Activated CD4-positive, alpha-beta T cell treated with anti-CD3 and anti-CD28 coated beads for 36 hours (primary cell): ENCODE data around the gene SSR4. TPM values are rescaled to one million over a fixed set of nuclear protein-coding genes. Genes with fewer than 3 reads are reported as not detected.

ENCODE experiments used
- ATAC-seq: fragments of 200-7000 bp; cut with Tn5 transposase; one replicate; pipeline ENCODE4 v1.10.0; 2021; ENCODE audit warnings: mild to moderate bottlenecking, moderate library complexity
- CTCF ChIA-PET: fragments of 350-600 bp; sonication (Branson Sonifier 250); formaldehyde crosslinking; loops from one replicate; lab custom pipeline; 2021; ENCODE audit warnings: antibody characterized with exemption; lab: Charles Lee
- POLR2A ChIA-PET: fragments of 350-600 bp; sonication (Branson Sonifier 250); formaldehyde crosslinking; loops from one replicate; lab custom pipeline; 2021; ENCODE audit warnings: antibody characterized with exemption, inconsistent platforms; lab: Charles Lee
- DNase-seq: peaks from one replicate; pipeline ENCODE4 v3.0.0-alpha.2; 2020
- H3K27ac Mint-ChIP-seq: one replicate; pipeline ENCODE4 v1.8.0; 2021; ENCODE audit warnings: mixed read lengths
- H3K27me3 Mint-ChIP-seq: one replicate; pipeline ENCODE4 v1.8.0; 2021; ENCODE audit warnings: mixed read lengths
- H3K36me3 Mint-ChIP-seq: one replicate; pipeline ENCODE4 v1.8.0; 2021; ENCODE audit warnings: low read depth, mixed read lengths
- H3K4me1 Mint-ChIP-seq: one replicate; pipeline ENCODE4 v1.8.0; 2021; ENCODE audit warnings: mixed read lengths
- H3K4me3 Mint-ChIP-seq: one replicate; pipeline ENCODE4 v1.8.0; 2021; ENCODE audit warnings: mild to moderate bottlenecking, moderate library complexity, mixed read lengths
- H3K9me3 Mint-ChIP-seq: one replicate; pipeline ENCODE4 v1.8.0; 2021; ENCODE audit warnings: low read depth, mixed read lengths
- intact Hi-C, 2 experiments: fragments of 100-400 bp; cut with DNase I in 1 of 2; cut with micrococcal nuclease in 1 of 2; formaldehyde crosslinking; loops; one replicate each; pipeline versions ENCODE4 v1.14.2 to v1.15.1; 2022 to 2024; cut with DNase I, micrococcal nuclease
- total RNA-seq, 2 experiments: library from RNA; stranded (reverse); gene quantifications; one replicate each; pipeline ENCODE4 v1.2.3, GENCODE V29; 2021

The SSR4 gene
- total RNA-seq, 2 experiments from 2014 or later: 124 to 146 TPM

GRCh38 chrX:153784325-153784967 lies 10.0 kb upstream of the SSR4 start:
- H3K36me3 Mint-ChIP-seq: peaks cover 4% of the 10 kb centered on the region
- ATAC-seq (no peak), DNase-seq (no peak)
- intact Hi-C loops: no loop called here
- peaks cover 3% of the 10 kb centered on the region for H3K27me3 Mint-ChIP-seq
- no peaks in the 10 kb centered on the region for H3K9me3 Mint-ChIP-seq
- H3K4me1 Mint-ChIP-seq: peaks cover 6% of the 10 kb centered on the region
- no peak overlapping the region for H3K27ac Mint-ChIP-seq
- POLR2A ChIA-PET: no interaction called here
- no peak overlapping the region for H3K4me3 Mint-ChIP-seq
- CTCF ChIA-PET: no interaction called here

GRCh38 chrX:153786669-153787068 lies 7.8 kb upstream of the SSR4 start:
- no peak overlapping the region for H3K27ac Mint-ChIP-seq
- H3K9me3 Mint-ChIP-seq: no peaks in the 10 kb centered on the region
- H3K4me1 Mint-ChIP-seq: no peaks in the 10 kb centered on the region
- H3K36me3 Mint-ChIP-seq: peaks cover 5% of the 10 kb centered on the region
- no peak overlapping the region for H3K4me3 Mint-ChIP-seq
- intact Hi-C loops: no loop called here
- no peak for DNase-seq
- H3K27me3 Mint-ChIP-seq: no peaks in the 10 kb centered on the region
- no peak for ATAC-seq
- ChIA-PET POLR2A (no interaction called here), CTCF (interaction anchor here (0.5 kb wide), 1 partner anchor 52 kb away, joined by 3 read pairs; no protein-coding TSS in a partner anchor)

GRCh38 chrX:153789654-153790053 lies 4.8 kb upstream of the SSR4 start:
- CTCF ChIA-PET: interaction anchor here (0.6 kb wide), 1 partner anchor 50 kb away, joined by 3 read pairs; no protein-coding TSS in a partner anchor
- no peaks in the 10 kb centered on the region for H3K9me3 Mint-ChIP-seq
- H3K4me3 Mint-ChIP-seq: no peak overlapping the region
- no peak overlapping the region for H3K27ac Mint-ChIP-seq
- no peak for ATAC-seq
- H3K4me1 Mint-ChIP-seq: peaks cover 8% of the 10 kb centered on the region
- no peaks in the 10 kb centered on the region for H3K27me3 Mint-ChIP-seq
- POLR2A ChIA-PET: no interaction called here
- DNase-seq: no peak
- H3K36me3 Mint-ChIP-seq: peaks cover 6% of the 10 kb centered on the region
- intact Hi-C loops: loop anchor here in 1 of 2 experiments (5.0 kb wide), 1 partner anchor 138 kb away; the partner anchor contains the start of gene ARHGAP4

- ATAC-seq: no peak
- ChIA-PET POLR2A (no interaction called here), CTCF (interaction anchor here (1.4 kb wide), 1 partner anchor 13 kb away, joined by 5 read pairs; no protein-coding TSS in a partner anchor)
- Mint-ChIP-seq H3K36me3 (peaks cover 9% of the 10 kb centered on the region), H3K27ac (no peak overlapping the region), H3K27me3 (no peaks in the 10 kb centered on the region), H3K9me3 (no peaks in the 10 kb centered on the region), H3K4me3 (no peak overlapping the region), H3K4me1 (peaks cover 14% of the 10 kb centered on the region)
- intact Hi-C loops: loop anchor here in 1 of 2 experiments (5.0 kb wide), 1 partner anchor 136 kb away; the partner anchor contains the start of gene ARHGAP4
- DNase-seq: no peak
Measured at GRCh38 chrX:153791104-153791852, 3.2 kb upstream of the SSR4 start.

DNA sequence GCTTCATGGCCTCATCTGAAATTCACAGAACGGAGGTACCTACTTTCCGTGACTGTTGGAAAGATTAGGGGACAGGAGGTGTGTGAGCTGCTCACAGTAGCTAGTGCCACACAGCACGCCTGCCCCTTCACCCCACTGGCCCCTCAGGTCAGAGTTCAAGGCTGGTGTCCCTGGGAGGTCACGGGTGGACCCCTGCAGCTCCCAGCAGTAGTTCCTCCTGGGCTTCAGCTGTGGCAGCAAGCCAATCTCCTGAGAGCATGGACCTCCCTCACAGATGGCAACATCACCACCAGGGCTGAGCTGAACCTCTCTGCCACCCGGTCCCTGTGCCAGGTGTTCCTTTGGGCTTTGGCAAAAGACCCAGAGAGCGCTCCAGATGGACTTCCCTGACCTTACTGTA lies 2.1 kb upstream of the SSR4 start:
- no peaks in the 10 kb centered on the region for H3K27me3 Mint-ChIP-seq
- H3K36me3 Mint-ChIP-seq: peaks cover 17% of the 10 kb centered on the region
- DNase-seq: no peak
- intact Hi-C loops: loop anchor here in 1 of 2 experiments (5.0 kb wide), 1 partner anchor 135 kb away; the partner anchor contains the start of gene ARHGAP4
- peaks cover 21% of the 10 kb centered on the region for H3K4me1 Mint-ChIP-seq
- CTCF ChIA-PET: interaction anchor here (1.4 kb wide), 1 partner anchor 14 kb away, joined by 5 read pairs; no protein-coding TSS in a partner anchor
- H3K27ac Mint-ChIP-seq: no peak overlapping the region
- H3K4me3 Mint-ChIP-seq: peak overlapping the region; percentile 93
- POLR2A ChIA-PET: no interaction called here
- no peak for ATAC-seq
- no peaks in the 10 kb centered on the region for H3K9me3 Mint-ChIP-seq

GRCh38 chrX:153793291-153793690 lies 1.2 kb upstream of the SSR4 start:
- intact Hi-C loops: loop anchor here in 1 of 2 experiments (5.0 kb wide), 1 partner anchor 134 kb away; the partner anchor contains the start of gene ARHGAP4

DNA sequence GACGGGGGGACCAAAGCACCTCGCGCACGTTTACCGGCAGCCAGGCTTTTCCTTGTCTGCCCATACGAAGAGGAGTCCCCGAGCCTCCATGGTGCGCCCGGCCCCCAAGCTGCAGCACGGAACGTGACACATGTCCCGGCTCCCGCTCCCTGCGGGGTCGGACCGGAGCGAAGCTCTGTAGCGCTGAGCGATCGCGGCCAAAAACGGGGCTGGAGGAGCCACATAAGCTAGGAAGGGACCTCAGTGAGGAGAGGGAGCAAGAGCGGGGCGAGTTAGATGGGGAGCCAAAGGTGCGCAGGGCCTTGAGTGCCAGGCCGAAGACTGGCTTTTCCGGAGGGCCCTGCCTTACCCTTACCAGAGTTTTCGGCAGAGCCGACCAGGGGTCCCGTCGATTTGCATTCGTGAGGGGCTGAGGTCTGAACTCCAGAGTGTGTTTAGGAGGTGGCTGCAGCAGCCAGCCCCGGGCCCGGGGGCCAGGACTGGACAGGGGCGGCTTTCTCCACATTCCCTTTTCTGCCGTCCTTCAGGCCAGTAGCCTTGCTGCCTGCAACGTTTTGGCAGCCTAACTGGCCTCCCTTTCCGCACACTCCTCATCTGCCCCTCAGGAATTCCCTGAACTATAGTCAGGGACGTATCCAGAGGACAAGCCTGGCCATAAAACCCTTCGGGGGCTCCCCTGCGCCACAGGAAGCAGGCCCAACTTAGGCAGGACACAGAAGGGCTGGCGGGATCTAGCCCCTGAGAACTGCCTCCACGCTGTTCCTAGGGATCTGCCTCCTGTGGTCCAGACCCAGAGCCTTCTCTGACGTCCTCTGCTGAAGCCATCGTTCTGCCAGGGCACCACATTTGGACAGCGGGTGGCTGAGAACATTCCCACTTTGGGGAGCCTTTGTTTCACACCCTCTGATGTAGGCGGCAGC lies 689 bp downstream of the SSR4 start:
- Mint-ChIP-seq H3K4me3 (peak overlapping the region; percentile 93), H3K9me3 (no peaks in the 10 kb centered on the region), H3K27ac (peak overlapping the region; percentile 93), H3K36me3 (peaks cover 17% of the 10 kb centered on the region), H3K27me3 (no peaks in the 10 kb centered on the region), H3K4me1 (peaks cover 21% of the 10 kb centered on the region)
- POLR2A ChIA-PET: interaction anchor here (0.7 to 1.8 kb wide), 4 partner anchors 10 to 326 kb away, joined by 3 to 11 read pairs (median 4); partner anchors contain the start of gene ARHGAP4
- intact Hi-C loops: loop anchor here (1.0 to 5.0 kb wide), 10 partner anchors 31 to 752 kb away; partner anchors contain the start of genes ABCD1 (in 2 of the 2), BCAP31 (in 2 of the 2), HCFC1 (in 2 of the 2) and ARHGAP4 (in 1 of the 2)
- CTCF ChIA-PET: interaction anchor here (0.7 to 1.0 kb wide), 4 partner anchors 23 to 452 kb away, joined by 3 read pairs; no protein-coding TSS in a partner anchor
- peak; percentile 45 for DNase-seq
- no peak for ATAC-seq

More at GRCh38 chrX:153793291-153793690, 1.2 kb upstream of the SSR4 start:
- Mint-ChIP-seq H3K27ac (peak overlapping the region; percentile 84), H3K27me3 (no peaks in the 10 kb centered on the region), H3K4me3 (peak overlapping the region; percentile 93), H3K36me3 (peaks cover 17% of the 10 kb centered on the region), H3K9me3 (no peaks in the 10 kb centered on the region), H3K4me1 (peaks cover 21% of the 10 kb centered on the region)
- ATAC-seq: no peak
- DNase-seq: no peak
- ChIA-PET POLR2A (interaction anchor here (0.7 to 1.8 kb wide), 2 partner anchors 132 to 141 kb away, joined by 3 to 11 read pairs; partner anchors contain the start of gene ARHGAP4), CTCF (no interaction called here)

- CTCF ChIA-PET: interaction anchor here (0.5 kb wide), 1 partner anchor 511 kb away, joined by 4 read pairs; no protein-coding TSS in a partner anchor
- Mint-ChIP-seq H3K4me3 (no peak overlapping the region), H3K27ac (no peak overlapping the region), H3K9me3 (no peaks in the 10 kb centered on the region), H3K27me3 (no peaks in the 10 kb centered on the region), H3K36me3 (peaks cover 15% of the 10 kb centered on the region), H3K4me1 (peaks cover 19% of the 10 kb centered on the region)
- DNase-seq (no peak), ATAC-seq (no peak)
- POLR2A ChIA-PET: no interaction called here
- intact Hi-C loops: no loop called here
Measured at GRCh38 chrX:153797415-153798015, 3.0 kb downstream of the SSR4 start.

DNA sequence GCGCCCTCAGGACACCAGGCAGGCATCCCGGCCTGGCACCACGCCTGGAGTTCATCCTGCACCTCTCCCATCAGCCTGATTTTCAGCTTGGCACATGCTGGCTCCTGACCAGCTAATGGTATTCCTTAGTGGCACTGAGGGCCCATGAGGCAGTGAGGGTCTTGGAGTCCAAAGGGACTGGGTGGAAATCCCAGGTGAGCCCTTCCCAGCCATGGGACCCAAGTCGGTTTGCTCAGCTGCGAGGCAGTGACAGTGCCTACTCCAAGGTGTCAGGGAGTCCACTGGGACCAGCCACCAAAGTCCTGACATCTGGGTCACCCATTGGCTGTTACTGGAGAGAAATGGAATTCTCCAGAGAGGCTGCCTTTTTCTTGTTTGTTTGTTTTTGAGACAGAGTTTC lies 4.9 kb downstream of the SSR4 start:
- ChIA-PET CTCF (interaction anchor here (0.7 kb wide), 1 partner anchor 13 kb away, joined by 3 read pairs; no protein-coding TSS in a partner anchor), POLR2A (interaction anchor here (0.6 kb wide), 1 partner anchor 139 kb away, joined by 5 read pairs; no protein-coding TSS in a partner anchor)
- intact Hi-C loops: no loop called here
- no peak overlapping the region for H3K27ac Mint-ChIP-seq
- H3K27me3 Mint-ChIP-seq: no peaks in the 10 kb centered on the region
- H3K4me1 Mint-ChIP-seq: peaks cover 12% of the 10 kb centered on the region
- H3K4me3 Mint-ChIP-seq: no peak overlapping the region
- peaks cover 15% of the 10 kb centered on the region for H3K36me3 Mint-ChIP-seq
- no peak for DNase-seq
- no peaks in the 10 kb centered on the region for H3K9me3 Mint-ChIP-seq
- ATAC-seq: no peak

- intact Hi-C loops: no loop called here
- peaks cover 12% of the 10 kb centered on the region for H3K4me1 Mint-ChIP-seq
- no peak overlapping the region for H3K4me3 Mint-ChIP-seq
- H3K27ac Mint-ChIP-seq: no peak overlapping the region
- CTCF ChIA-PET: interaction anchor here (0.7 kb wide), 1 partner anchor 12 kb away, joined by 3 read pairs; no protein-coding TSS in a partner anchor
- DNase-seq (no peak), ATAC-seq (no peak)
- H3K27me3 Mint-ChIP-seq: no peaks in the 10 kb centered on the region
- H3K36me3 Mint-ChIP-seq: peaks cover 15% of the 10 kb centered on the region
- H3K9me3 Mint-ChIP-seq: no peaks in the 10 kb centered on the region
- POLR2A ChIA-PET: interaction anchor here (0.7 kb wide), 1 partner anchor 18 kb away, joined by 3 read pairs; no protein-coding TSS in a partner anchor
Measured at GRCh38 chrX:153800177-153800722, 5.8 kb downstream of the SSR4 start.
